Upper lobe of left lung (tissue), 4 donors: ENCODE results near the gene ITPKB.

ENCODE experiments used
- CTCF ChIP-seq, 6 experiments: fragments of 450-650 bp in 4 of 6; fragments of 200-600 bp in 2 of 6; sonication (generic) in 2 of 6; IDR thresholded peaks; one replicate each; pipeline ENCODE4 v1.5.1; 2016 to 2019; ENCODE audit warnings: antibody characterized with exemption in 6 of 6
- POLR2A ChIP-seq, 4 donors: fragments of 450-650 bp; IDR thresholded peaks; one replicate each; pipeline ENCODE4 v1.5.1; 2016 to 2017; ENCODE audit warnings: antibody characterized with exemption in 4 of 4, mild to moderate bottlenecking in 2 of 4

- no peak for TF ChIP-seq CTCF (IDR thresholded peaks at IDR 0.05)
- TF ChIP-seq POLR2A (IDR thresholded peaks at IDR 0.05), result no peak
Measured at GRCh38 chr1:226691247-226691646, 47.8 kb downstream of the ITPKB start.
